Iris pigment epithelial cell (primary cell): ENCODE results near the gene MYO1F.

ENCODE experiments used
- DNase-seq: peaks from one replicate; pipeline ENCODE4 v3.0.0-alpha.2; 2011; ENCODE audit warnings: low read depth

Gene MYO1F

GRCh38 chr19:8491574-8491973 is 85.7 kb downstream of the MYO1F start:
- no peak for DNase-seq

GRCh38 chr19:8490873-8491272 is 86.4 kb downstream of the MYO1F start:
- no peak for DNase-seq

- no peak for DNase-seq
Observed at GRCh38 chr19:8490395-8490760, 86.9 kb downstream of the MYO1F start.

GRCh38 chr19:8489561-8490394 is 87.5 kb downstream of the MYO1F start:
- DNase-seq, result no peak

- DNase-seq, result no peak
Observed at GRCh38 chr19:8488365-8488764, 88.9 kb downstream of the MYO1F start.

GRCh38 chr19:8487137-8487851 is 89.9 kb downstream of the MYO1F start:
- peak; percentile 48 for DNase-seq

- no peak for DNase-seq
Observed at GRCh38 chr19:8486661-8487136, 90.5 kb downstream of the MYO1F start.

GRCh38 chr19:8485561-8486371 is 91.5 kb downstream of the MYO1F start:
- no peak for DNase-seq

GRCh38 chr19:8484331-8484894 is 92.8 kb downstream of the MYO1F start:
- DNase-seq, result no peak

GRCh38 chr19:8483165-8483564 is 94.1 kb downstream of the MYO1F start:
- no peak for DNase-seq

GRCh38 chr19:8482696-8483095 is 94.5 kb downstream of the MYO1F start:
- DNase-seq, result no peak

- DNase-seq, result no peak
Observed at GRCh38 chr19:8481616-8482015, 95.6 kb downstream of the MYO1F start.

GRCh38 chr19:8481201-8481600 is 96.0 kb downstream of the MYO1F start:
- DNase-seq, result no peak

- DNase-seq, result no peak
Observed at GRCh38 chr19:8478598-8478997, 98.6 kb downstream of the MYO1F start.

GRCh38 chr19:8477889-8478288 is 99.4 kb downstream of the MYO1F start:
- DNase-seq, result no peak

- DNase-seq, result no peak
Observed at GRCh38 chr19:8476524-8476923, 100.7 kb downstream of the MYO1F start.

GRCh38 chr19:8475005-8475404 is 102.2 kb downstream of the MYO1F start:
- no peak for DNase-seq

GRCh38 chr19:8473648-8474476 is 103.4 kb downstream of the MYO1F start:
- no peak for DNase-seq
